ENCODE measurements around the gene CELA2A.
"Not testable (repeated sequence)": the region's sequence is repeated elsewhere in the genome, so short reads cannot be mapped to it uniquely, and the experiment has no call there.

The CELA2A gene

DNA sequence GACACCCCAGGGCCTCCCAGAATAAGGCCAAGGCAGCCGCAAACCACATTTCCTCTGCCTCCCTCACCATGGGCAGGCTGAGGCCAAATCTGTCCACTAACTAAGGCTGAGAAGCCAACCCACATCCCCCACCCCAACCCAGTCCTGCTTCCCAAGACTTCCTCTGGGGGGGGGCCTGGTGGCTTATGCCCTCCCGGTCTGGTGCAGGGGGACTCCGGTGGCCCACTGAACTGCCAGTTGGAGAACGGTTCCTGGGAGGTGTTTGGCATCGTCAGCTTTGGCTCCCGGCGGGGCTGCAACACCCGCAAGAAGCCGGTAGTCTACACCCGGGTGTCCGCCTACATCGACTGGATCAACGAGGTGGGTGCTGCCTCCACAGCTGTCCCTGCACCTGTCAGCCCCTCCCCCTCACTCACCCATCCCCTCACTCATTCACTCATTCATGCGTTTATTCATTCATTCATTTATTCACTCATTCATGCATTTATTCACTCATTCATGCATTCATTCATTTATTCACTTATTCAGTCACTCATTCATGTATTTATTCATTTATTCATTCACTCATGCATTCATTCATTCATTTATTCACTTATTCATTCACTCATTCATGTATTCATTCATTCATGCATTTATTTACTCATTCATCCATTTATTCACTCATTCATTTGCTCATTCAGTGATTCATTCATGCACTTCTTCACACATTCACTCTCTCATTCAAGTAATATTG is 11.0 kb upstream of the CELA2A start:
- DNase-seq = no peak

DNA sequence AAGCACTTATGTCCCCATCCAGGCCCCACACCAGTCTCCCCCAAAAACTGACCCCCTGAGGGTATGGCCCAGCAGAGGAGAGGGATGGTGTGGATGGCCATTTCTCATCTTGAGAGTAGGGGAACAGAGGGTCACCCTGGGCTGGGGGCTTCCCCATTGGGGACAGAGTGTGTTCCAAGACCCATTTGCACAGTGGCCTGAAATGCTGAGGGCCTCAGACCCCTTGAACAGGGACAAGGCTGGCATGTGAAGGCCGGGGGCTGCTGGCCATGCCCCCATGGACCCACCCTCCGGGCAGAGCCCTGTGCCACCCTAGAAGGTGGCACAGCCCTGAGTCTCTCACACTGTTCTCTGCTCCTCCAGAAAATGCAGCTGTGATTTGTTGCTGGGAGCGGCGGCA is 10.3 kb upstream of the CELA2A start:
- DNase-seq = no peak

DNA sequence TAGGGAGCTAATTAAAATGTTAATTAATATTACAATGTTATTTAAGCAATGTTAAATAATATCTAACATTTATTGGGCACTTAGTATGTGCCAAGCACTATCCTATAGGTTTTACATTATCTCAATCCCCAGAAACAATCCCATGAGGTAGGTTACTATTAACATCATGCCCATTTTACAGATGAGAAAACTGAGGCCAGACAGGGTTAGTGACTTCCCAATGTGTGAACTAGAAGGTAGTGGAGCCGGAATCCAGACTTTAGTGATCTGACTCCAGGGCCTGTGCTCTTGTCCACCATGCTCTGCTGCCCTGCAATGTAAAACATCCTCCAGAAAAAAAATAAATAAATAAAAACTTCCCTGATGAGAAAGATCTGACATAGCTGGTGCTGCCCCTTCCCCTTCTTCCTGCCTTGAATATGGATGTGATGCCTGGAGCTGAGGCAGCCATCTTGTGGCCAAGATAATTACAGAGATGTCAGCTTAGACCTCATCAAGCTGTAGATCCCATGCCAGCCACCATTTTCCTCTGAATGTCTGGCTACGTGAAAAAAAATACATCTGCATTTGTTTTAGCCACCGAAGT is 7.6 kb upstream of the CELA2A start:
- DNase-seq = no peak

DNA sequence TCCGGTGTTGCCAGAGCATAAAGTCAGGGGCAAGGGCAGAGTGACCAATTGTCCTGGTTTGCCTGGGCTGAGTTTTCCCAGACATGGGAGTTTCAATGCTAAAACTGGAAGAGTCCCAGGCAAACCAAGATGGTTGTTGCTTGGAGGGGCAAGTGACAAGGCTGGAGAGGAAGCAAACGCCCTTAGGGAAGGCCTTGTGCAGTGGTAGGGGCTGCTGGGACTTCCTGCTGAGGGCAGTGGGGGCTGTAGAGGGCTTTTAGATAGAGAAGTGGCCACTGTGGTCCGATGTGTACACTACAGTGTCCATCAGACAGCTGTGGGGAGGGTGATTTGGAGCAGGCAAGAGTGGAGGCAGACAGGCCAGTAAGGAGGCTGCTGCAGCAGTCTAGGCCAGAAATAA is 7.0 kb upstream of the CELA2A start:
- no peak for DNase-seq

DNA sequence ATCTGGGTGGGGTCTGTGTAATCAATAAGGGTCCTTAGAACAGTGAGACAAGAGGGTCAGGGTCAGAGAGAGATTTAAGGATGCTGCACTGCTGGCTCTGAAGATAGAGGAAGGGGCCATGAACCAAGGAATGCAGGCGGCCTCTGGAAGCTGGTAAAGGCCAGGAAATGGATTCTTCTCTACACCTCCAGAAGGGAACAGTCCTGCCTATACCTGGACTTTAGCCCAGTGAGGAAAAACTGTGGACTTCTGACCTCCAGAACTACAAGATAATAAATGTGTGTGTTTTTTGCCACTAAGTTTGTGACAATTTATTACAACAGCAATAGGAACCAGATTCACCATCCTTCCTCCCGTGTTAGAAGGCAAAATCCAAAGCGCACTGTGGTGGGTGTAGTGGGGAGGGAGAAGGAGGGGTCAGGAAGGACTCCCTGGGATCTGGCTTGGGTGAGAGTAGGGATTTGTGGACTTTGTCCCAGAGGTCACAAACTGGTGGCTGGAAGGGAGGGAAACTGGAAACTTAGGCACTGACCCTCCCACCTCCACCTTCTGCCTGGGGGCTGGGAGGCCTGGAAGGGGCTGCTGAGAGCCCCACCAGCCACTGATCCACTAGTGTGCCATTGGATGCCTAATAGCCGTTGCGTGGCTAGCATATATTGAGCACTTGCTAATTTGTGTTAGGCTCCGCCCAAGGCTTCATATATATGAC is 5.4 kb upstream of the CELA2A start:
- DNase-seq = no peak

DNA sequence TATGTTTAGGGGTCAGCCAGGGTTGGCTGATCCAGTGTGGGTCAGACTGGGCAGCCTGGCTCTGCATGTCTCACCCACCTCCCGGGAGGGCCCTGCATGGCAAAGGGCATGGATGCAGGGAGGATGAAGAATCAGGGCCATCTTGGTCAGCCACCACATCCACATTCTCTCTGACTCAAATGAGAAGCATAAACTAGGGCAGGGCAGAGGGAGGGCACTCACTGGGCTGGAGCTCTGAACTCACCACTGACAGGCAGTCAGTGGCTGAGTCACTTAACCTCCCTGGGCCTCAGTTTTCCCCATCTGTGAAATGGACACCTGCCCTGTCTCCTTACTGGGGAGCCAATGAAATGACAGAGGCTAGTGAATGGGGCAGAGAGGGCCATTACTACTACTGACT is 4.3 kb upstream of the CELA2A start:
- no peak for DNase-seq

DNA sequence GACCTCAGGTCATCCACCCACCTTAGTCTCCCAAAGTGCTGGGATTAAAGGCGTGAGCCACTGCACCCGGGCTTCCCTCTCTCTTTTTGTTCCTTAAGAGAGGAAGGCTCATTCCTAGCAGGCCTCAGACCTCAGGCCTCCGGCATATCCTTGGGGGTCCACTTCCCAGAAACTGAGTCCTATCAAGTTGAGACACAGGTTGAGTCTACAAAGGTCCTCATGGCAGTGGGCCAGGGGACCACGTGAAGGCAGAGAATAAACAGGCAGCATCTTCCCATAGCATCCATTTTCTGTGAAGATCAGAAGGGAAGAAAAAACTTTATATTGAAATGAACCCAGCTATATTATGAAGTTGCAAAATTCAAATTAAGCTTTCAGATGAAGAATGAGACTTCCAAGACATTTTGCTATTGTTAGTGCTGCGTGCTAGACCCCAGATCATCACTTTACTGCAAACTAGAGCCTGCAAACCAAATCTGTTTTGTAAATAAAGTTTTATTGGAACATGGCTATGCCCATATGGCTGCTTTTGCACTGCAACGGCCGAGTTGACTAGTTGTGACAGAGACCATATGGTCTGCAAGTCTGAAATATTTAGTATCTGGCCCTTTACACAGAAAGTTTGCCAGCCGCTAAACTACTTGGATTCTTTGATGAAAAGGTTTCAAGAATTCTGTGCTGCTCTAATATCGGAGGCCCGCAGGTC is 3.5 kb upstream of the CELA2A start:
- peak; percentile 44 for DNase-seq

DNA sequence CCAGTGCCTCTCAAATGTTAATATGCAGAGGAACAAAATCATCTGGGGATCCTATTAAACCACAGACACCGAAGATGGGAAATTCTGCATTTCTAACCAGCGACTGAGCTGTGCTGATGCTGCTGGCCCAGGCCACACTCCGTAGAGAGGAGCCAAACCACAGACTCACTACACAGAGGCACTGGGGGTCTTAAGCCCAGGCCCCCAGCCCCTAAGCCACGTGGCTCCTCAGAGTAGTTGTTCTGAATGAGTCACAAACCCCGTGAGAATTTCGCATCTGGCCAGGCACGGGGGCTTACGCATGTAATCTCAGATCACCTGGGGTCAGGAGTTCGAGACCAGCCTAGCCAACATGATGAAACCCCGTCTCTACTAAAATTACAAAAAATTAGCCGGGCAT is 2.8 kb upstream of the CELA2A start:
- DNase-seq = peak; percentile 26

DNA sequence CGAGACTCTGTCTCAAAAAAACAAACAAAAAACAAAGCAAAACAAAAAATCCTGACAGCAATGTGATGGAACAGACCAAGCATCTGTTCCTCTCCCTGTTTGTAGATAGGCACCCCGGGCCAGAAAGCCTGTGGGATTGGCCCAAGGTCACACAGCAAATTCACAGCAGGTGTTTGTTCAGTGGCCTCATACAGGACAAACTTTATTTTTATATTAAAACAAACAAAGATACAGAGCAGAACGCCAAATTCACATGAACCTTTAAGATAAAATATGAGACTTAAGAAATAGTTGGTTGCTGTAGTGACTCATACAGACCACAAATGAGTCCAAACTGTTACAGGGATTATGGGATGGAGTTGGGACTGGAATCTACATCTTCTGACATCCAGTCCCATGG is 2.3 kb upstream of the CELA2A start:
- no peak for DNase-seq

DNA sequence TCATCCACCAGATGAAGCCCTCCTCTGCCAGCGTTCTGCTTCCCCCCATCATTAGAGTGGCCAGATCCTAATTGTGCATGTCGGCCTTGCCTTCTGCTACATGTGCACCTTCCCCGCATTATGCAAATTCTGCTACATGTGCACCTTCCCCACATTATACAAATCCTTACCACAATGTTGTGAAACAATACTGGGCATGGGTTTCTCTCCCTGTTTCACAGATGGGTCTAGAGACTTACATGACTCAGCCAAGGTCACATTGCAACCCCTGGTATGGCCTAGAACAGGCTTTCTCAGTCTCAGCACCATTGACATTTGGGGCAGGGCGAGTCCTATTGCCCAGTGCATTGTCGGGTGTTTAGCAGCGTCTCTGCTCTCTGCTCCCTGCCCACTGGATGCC is 1.0 kb upstream of the CELA2A start:
- no peak for DNase-seq

DNA sequence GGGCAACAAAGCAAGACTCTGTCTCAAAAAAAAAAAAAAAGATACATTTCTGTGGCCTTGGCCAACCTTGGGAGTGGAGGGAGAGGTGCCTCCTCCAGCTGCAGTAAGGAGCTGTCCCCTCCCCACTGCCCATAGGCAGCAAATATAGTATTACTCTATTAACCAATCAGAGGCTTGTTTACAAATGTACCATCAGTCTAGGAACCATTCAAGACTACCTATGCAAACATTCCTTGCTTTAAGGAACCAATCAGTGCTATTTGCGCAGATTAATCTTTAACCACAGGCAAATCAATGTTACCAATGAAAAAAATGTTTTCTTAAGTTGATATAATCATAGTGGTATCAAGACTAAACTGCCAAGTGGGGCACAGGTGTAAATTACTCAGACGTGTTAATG is 1.1 kb downstream of the CELA2A start:
- peak; percentile 27 for DNase-seq

DNA sequence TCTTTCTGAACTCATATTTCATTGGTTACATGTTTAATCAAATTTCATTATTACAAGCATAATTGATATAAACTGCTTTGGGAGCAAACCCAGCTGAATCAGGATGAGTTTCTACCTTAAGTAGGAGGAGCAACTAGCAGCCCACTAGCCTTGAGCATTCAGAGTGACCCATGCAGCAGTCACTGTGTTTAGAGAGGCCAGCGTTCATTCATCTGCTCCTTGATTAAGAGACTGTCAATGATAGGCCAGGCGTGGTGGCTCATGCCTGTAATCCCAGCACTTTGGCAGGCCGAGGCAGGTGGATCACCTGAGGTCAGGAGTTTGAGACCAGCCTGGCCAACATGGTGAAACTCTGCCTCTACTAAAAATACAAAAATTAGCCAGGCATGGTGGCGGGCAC is 1.9 kb downstream of the CELA2A start:
- DNase-seq = not testable (repeated sequence)

DNA sequence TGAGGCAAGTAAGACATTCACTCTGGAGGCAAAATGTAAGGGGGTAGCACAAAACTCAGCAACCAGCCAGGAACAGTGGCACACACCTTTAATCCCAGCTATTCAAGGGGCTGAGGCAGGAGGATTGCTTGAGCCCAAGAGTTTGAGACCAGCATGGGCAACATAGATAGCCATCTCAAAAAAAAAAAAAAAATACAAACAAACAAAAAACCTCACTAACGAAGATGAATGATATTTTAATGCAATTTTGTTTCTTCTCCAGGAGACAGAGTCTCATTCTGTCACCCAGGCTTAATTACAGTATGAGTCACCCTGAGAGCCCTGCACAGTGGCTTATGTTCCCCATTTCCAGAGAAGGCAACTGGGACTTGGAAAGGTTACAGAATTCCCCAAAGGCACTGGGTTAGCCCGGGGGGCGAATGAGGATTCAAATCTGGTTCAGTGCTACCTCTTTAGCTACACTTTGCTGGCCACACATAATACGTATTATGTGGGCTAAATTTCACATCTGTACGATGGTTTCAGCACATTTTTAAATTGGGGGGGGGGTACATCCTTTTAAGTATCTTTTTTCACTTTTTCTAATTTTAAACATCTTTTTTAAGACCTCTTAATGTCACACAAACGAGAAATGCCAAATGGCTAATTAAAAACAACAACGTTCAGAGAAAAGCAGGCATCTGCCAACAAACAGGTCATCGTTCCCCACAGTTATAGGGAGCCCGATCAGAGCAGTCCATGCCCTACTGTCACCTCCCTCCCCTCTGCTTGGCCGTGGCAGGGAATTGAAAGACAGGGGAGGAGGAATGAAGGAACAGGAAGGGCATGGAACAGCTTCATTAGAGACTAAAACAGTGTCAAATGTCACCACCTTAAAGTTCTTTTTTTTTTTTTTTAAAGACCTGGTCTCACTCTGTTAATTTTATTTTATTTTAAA is 3.5 kb downstream of the CELA2A start:
- peak; percentile 43 for DNase-seq

DNA sequence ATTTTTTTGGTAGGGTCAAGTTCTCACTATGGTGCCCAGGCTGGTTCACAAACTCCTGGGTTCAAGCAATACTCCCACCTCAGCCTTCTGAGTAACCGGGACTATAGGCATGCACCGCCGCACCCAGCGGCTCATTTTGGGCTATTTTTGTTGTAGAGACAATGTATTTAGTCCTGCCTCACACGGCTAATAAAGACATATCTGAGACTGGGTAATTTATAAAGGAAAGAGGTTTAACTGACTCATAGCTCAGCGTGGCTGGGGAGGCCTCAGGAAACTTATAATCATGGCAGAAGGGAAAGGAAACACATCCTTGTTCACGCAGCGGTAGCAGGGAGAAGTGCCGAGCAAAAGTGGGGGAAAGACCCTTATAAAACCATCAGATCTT is 4.2 kb downstream of the CELA2A start:
- no peak for DNase-seq

DNA sequence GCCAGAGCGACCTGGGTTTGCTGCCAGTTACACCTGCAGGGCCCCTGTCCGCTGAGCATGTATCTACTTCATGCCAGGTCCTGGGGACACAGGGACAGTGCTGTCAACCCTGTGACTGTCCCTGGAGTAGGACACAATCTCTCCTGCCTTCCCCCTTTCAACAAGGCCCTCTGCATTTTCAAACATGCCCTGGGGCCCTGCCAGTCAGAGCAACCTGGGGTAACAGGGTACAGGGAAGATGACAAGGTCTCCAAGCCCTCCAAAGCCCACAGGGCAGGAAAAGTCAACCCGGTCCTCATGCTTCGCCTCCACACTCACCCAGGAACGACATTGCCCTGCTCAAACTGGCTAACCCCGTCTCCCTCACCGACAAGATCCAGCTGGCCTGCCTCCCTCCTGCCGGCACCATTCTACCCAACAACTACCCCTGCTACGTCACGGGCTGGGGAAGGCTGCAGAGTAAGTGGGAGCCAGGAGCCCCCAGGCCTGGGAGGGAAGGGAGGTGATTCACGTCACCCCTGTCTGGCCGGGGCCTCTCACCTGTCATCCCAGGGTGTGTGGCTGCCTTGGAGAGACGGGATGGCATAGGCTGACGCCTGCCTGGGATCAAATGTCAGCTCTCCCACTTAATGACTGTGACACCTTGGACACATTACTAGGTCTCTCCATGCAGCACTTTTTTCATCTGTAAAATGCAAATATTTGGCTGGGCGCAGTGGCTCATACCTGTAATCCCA is 6.7 kb downstream of the CELA2A start:
- not testable (repeated sequence) for DNase-seq

DNA sequence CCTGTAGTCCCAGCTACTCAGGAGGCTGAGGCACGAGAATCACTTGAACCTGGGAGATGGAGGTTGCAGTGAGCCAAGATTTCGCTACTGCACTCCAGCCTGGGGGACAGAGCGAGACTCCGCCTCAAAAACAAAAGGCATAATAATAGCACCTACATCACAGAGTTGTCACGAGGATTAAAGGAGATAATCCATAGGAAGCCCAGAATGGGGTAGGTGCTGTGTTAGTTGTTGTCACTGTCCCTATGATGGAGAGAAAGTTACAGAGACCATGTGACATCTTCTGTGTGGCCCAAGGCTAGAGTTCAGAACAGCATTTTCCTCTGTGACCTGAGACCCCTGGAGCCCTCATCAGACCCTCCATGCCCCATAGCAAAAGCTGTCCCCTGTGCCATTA is 7.4 kb downstream of the CELA2A start:
- DNase-seq = peak; percentile 64

DNA sequence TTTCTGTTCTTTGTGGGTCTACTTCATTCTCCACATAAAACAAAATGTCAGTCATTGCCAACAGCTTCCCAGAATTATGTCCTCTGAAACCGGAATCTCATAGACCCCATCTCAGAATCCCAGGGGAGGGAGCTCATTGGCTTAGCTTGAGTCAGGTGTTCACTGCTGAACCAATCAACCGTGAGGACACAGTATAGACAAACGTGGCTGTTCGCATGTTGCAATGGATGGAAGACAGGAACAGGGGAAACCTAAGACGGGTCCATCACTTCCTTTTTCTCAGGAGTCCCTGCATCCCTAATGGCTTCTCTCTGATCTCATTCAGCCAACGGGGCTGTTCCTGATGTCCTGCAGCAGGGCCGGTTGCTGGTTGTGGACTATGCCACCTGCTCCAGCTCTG is 9.1 kb downstream of the CELA2A start:
- DNase-seq = peak; percentile 27

DNA sequence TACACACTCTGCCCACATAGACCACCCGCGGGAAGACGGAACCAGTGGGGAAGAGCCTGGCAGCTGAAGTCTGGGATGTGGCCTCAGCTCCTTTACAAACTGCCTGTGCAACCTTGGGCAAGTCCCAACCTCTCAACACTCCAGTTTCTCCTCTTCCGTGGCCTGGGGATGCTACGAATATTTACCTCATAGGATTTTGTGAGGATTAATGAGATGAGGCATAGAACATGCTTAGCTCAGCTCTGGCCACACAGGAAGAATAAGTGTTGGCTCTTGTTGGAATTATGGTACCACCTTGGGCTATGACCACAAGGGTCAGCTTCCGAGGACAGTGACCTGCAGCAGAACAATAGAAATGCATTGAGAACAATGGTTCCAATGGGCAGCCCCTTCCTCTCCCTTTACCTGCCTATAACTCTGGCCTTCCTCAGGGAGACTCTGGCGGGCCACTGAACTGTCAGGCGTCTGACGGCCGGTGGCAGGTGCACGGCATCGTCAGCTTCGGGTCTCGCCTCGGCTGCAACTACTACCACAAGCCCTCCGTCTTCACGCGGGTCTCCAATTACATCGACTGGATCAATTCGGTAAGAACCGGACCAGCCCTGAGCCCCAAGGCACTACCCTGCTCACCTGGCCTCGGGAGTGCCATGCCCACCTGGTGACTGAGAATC is 10.6 kb downstream of the CELA2A start:
- DNase-seq = not testable (repeated sequence)

DNA sequence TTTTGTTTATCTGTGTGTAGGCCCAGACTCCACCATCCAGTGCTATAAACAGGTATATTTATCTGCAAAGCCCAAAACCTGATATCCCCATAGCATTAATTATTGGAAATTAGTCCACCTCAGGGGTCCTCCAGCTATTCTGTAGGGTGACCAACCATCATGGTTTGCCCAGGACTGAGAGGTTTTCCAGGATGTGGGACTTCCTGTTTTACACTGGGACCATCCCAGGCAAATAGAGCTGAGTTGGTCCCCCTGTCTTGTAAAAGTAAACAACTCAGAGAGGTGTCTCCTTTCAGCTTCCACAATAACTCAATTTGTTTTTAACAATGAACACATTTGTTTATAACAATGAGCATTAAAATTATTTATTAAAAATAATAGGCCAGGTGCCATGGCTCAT is 11.6 kb downstream of the CELA2A start:
- DNase-seq = no peak

DNA sequence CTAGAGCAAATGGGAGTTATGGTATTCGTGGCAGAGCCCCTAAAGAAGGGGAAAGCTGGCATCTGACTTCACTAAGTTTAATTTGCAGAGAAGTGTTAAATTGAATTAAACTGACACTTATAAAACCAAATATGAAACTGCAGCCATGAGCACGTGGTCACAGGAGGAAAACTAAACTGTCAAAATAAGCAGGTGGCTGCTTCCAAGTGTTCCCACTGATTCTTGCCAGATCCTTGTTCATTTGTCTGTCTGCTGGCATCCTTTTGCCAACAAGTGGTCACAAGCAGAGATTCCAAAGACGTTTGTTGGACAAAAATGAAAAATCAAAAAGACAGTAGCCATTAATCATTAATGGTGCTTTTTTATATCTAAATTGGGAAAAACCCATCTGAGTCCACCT is 12.8 kb downstream of the CELA2A start:
- DNase-seq = no peak

DNA sequence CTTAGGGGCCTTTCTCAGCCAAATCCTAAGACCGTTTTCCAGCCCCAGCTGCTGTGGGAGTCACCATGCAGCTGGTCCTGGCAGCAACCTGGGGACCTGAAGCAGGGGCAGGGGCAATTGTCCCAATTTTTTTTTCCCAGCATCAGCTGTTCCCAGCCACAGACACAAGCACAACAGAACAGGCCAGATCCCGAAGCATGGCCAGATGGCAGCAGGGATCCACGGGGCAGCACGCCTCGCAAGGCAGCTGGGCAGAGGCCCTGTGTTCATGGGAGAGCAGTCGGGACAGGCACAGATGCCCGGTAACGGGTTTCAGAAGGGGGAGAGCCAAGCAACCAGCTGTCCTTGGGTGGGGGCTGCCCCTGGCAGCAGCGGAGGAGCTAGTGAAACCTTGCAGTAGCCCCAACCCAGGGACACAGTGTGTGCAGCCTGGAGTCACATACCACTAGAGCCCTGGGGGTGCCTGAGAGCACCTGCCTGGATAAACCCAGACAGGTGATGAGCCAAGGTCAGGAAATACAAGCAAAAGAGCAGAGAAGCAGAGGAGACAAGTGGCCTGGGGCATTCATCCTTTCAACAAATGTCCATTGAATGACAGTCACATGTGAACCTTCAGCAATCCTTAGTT is 13.4 kb downstream of the CELA2A start:
- peak; percentile 58 for DNase-seq

Measured in NCI-H82 (cell line).